Natural killer cell (primary cell): ENCODE measurements around the gene SAE1. TPM values are rescaled to one million over a fixed set of nuclear protein-coding genes. Genes with fewer than 3 reads are reported as not detected.

Experiments used
- ATAC-seq, 3 donors: fragments of 150-1000 bp in 2 of 3; fragments of 200-7000 bp in 1 of 3; cut with Tn5 transposase; 1 replicate in 1 of 3; 2 replicates in 2 of 3; pipeline ENCODE4 v1.10.0; 2021; ENCODE audit warnings: mild to moderate bottlenecking in 2 of 3, moderate library complexity in 2 of 3
- DNase-seq, 2 donors: peaks; one replicate each; pipeline versions ENCODE4 v3.0.0 to v3.0.0-alpha.2; 2013 to 2021; ENCODE audit warnings: mixed read lengths in 1 of 2
- H3K27ac ChIP-seq: one replicate; pipeline ENCODE4 v1.5.1; 2013; ENCODE audit warnings: mild to moderate bottlenecking, low read length
- H3K27me3 ChIP-seq: one replicate; pipeline ENCODE4 v1.6.1; 2013; ENCODE audit warnings: low read length; ENCODE audit not compliant: control insufficient read depth, insufficient read depth
- H3K36me3 ChIP-seq: one replicate; pipeline ENCODE4 v1.6.1; 2013; ENCODE audit warnings: low read length; ENCODE audit not compliant: control insufficient read depth, insufficient read depth
- H3K4me1 ChIP-seq: one replicate; pipeline ENCODE4 v1.6.1; 2013; ENCODE audit warnings: low read length; ENCODE audit not compliant: control insufficient read depth, insufficient read depth
- H3K4me3 ChIP-seq: one replicate; pipeline ENCODE4 v1.5.1; 2013; ENCODE audit warnings: low read length
- H3K9me3 ChIP-seq: one replicate; pipeline ENCODE4 v1.6.1; 2013; ENCODE audit warnings: low read length; ENCODE audit not compliant: control insufficient read depth, insufficient read depth
- H3K27ac Mint-ChIP-seq, 2 donors: one replicate each; pipeline ENCODE4 v1.8.0; 2022; ENCODE audit warnings: mild to moderate bottlenecking in 2 of 2, mixed read lengths in 2 of 2, moderate library complexity in 1 of 2
- H3K27me3 Mint-ChIP-seq, 2 donors: one replicate each; pipeline ENCODE4 v1.8.0; 2022; ENCODE audit warnings: low read depth in 2 of 2, mixed read lengths in 2 of 2
- H3K36me3 Mint-ChIP-seq: one replicate; pipeline ENCODE4 v1.8.0; 2022; ENCODE audit warnings: mixed read lengths
- H3K4me1 Mint-ChIP-seq, 2 donors: one replicate each; pipeline ENCODE4 v1.8.0; 2022; ENCODE audit warnings: mixed read lengths in 2 of 2
- H3K4me3 Mint-ChIP-seq: one replicate; pipeline ENCODE4 v1.8.0; 2022; ENCODE audit warnings: mild to moderate bottlenecking, moderate library complexity, mixed read lengths
- H3K9me3 Mint-ChIP-seq, 2 donors: one replicate each; pipeline ENCODE4 v1.8.0; 2022; ENCODE audit warnings: mixed read lengths in 2 of 2
- CTCF ChIP-seq: fragments of 200-600 bp; IDR thresholded peaks from one replicate; pipeline ENCODE4 v1.8.0; 2022; ENCODE audit warnings: antibody characterized with exemption
- whole genome bisulfite sequencing: methylation state at CpG from one replicate; pipeline ENCODE4 v1.1.7; 2013; ENCODE audit warnings: missing lambda C conversion rate; ENCODE audit not compliant: insufficient coverage; 5-methylcytosine and 5-hydroxymethylcytosine counted together
- intact Hi-C: fragments of 100-400 bp; cut with micrococcal nuclease; formaldehyde crosslinking; loops from one replicate; pipeline ENCODE4 v1.14.2; 2022
- total RNA-seq, 4 donors: library from RNA; stranded (reverse); fragments of 120-200 nt in 1 of 4; gene quantifications; one replicate each; pipeline versions ENCODE4 v1.2.3 to v1.2.4, GENCODE V29; 2013 to 2022

The SAE1 gene
- total RNA-seq, 3 donors from 2014 or later (not counting 1 experiment from before 2014, with no cell fraction given) = 42.5 to 49.3 (median 46.0) TPM

DNA sequence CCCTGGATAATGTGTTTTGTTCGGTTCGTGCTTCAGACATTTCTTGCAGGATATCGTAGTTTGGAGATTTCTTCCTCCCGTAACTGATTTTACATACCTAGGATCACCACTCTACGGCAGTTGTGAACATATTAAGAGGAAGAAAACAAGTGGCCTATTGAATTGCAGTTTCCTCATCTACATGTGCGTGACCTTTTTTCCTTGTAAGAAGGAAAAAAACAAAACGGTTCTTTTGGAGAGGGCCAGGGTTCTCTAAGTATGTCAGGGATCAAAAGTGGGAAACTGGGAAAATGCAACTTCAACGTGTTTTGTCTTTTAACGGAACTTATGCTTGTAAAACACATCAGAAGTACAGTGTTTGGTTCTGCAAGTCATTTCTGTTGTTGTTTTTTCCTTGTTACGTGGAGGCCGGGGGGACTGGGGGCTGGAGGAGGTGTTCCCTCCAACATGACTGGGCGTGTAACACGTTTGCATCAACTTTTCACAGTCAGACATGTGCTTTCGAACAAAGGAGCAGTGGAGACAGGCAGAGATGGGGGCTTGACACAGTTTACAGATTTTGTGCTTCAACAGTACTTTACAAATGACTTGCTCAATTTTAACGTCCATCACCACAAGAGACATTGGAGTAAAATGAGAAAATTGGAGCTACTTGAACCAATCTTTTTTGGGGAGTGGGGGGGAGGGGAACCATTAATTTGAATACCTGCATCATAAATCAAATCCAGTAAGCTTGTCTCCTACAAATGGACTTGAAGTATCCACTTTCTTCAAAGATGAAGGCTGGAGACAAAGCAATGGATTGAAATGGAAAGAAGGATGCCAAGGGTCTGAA lies 20.9 kb upstream of the SAE1 start:
- WGBS = 11% methylated on average over 11 of the region's 15 CpGs

DNA sequence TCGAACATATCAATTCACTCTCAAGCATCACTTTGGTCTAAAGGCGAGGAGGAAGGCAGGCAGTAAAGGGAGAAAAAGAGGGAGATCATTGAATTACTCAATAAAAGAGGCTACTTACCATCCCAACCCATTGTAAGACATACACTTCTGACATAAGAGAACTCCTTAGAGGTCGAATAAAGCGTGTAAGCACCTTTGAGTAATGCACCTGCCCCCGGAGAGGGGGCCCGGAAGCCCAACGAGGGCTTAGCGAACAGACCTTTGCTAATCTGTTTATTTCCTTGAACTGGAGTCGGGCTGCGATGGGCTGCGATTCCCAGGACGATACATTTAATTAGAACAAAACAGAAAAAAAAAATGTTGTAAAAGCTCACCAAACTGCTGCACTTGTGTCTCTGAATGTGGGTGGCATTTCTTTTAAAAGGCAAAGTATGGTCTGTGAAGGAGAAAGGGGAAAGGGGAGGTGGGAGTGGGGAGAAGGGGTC lies 20.1 kb upstream of the SAE1 start:
- Histone ChIP-seq H3K27me3 (no peaks in the 10 kb centered on the region), H3K27ac (peak overlapping the region; percentile 98), H3K9me3 (no peaks in the 10 kb centered on the region), H3K4me3 (peak overlapping the region; percentile 83), H3K4me1 (peaks cover 35% of the 10 kb centered on the region), H3K36me3 (peaks cover 3% of the 10 kb centered on the region)
- ATAC-seq (no peak), DNase-seq (peak in 1 of 2 donors; percentile 67)
- intact Hi-C loops = loop anchor here (5.0 kb wide), 3 partner anchors 33 to 508 kb away; partner anchors contain the start of gene CALM3
- peak overlapping the region; percentile 99 to 100 for H3K27ac Mint-ChIP-seq
- H3K9me3 Mint-ChIP-seq = no peaks in the 10 kb centered on the region
- H3K27me3 Mint-ChIP-seq = peaks cover 0 to 4% of the 10 kb centered on the region in 2 donors
- no peak for TF ChIP-seq CTCF
- no peaks in the 10 kb centered on the region for H3K36me3 Mint-ChIP-seq
- H3K4me1 Mint-ChIP-seq = peaks cover 72 to 75% of the 10 kb centered on the region in 2 donors
- WGBS = 0% methylated on average over 10 of the region's 12 CpGs
- peak overlapping the region; percentile 99 for H3K4me3 Mint-ChIP-seq

More for the DNA sequence above, 20.9 kb upstream of the SAE1 start:
- Mint-ChIP-seq H3K9me3 (no peaks in the 10 kb centered on the region), H3K27ac (peak overlapping the region; percentile 99 to 100), H3K36me3 (no peaks in the 10 kb centered on the region), H3K4me1 (peaks cover 74 to 77% of the 10 kb centered on the region in 2 donors), H3K4me3 (peak overlapping the region; percentile 99), H3K27me3 (peaks cover 0 to 4% of the 10 kb centered on the region in 2 donors)
- Histone ChIP-seq H3K9me3 (no peaks in the 10 kb centered on the region), H3K4me3 (peak overlapping the region; percentile 83), H3K36me3 (peaks cover 5% of the 10 kb centered on the region), H3K27ac (peak overlapping the region; percentile 98), H3K27me3 (no peaks in the 10 kb centered on the region), H3K4me1 (peaks cover 35% of the 10 kb centered on the region)
- DNase-seq (peak in 1 of 2 donors; percentile 63), ATAC-seq (no peak)
- TF ChIP-seq CTCF = no peak
- intact Hi-C loops = loop anchor here (5.0 kb wide), 3 partner anchors 32 to 507 kb away; partner anchors contain the start of gene CALM3

DNA sequence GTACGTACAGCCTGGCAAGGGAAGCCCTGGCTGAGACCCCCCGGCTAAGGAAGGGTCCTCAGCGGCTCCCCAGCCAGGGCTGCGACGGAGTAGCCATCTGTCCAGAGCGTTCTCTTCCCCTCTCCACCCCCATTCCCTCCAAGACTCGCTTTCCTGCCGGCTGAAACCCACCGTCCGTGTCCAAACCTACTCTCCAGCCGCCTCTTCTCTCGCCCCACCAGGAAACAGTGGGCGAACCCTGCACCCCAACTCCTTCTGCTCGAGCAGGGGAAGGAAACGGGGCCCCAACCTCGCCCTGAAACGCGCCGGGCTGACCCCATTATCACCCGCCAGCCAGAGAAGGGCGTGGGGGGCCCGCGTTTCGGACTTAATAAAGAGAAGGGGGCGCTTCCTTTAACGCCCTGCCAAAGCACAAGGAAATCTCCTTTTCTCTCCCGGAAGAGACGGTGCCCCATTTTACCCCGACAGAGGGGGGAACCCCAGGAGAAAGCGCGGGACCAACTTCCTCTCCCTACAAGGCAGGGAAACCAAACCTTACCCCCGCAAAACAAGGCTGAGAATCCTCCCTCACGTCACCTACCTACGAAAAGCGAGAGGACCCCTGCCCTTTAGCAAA lies 19.5 kb upstream of the SAE1 start:
- Histone ChIP-seq H3K4me3 (peak overlapping the region; percentile 83), H3K27me3 (no peaks in the 10 kb centered on the region), H3K9me3 (no peaks in the 10 kb centered on the region), H3K36me3 (peaks cover 3% of the 10 kb centered on the region), H3K27ac (peak overlapping the region; percentile 98), H3K4me1 (peaks cover 34% of the 10 kb centered on the region)
- Mint-ChIP-seq H3K27ac (peak overlapping the region; percentile 99 to 100), H3K4me1 (peaks cover 67 to 70% of the 10 kb centered on the region in 2 donors), H3K4me3 (peak overlapping the region; percentile 99), H3K36me3 (no peaks in the 10 kb centered on the region), H3K9me3 (no peaks in the 10 kb centered on the region), H3K27me3 (peaks cover 0 to 4% of the 10 kb centered on the region in 2 donors)
- no peak for ATAC-seq
- peak; percentile 50 to 79 for DNase-seq
- TF ChIP-seq CTCF = no peak
- WGBS = under 1% methylated on average over 35 of the region's 35 CpGs
- intact Hi-C loops = loop anchor here (5.0 kb wide), 3 partner anchors 34 to 509 kb away; partner anchors contain the start of gene CALM3
